Liver (tissue), 9 donors: ENCODE data around the gene BICDL2. TPM values are rescaled to one million over a fixed set of nuclear protein-coding genes. Genes with fewer than 3 reads are reported as not detected.

ENCODE experiments used
- DNase-seq: peaks from one replicate; pipeline ENCODE4 v3.0.0-alpha.2; 2017; ENCODE audit warnings: low spot score
- H3K27ac ChIP-seq, 2 donors: one replicate each; pipeline ENCODE4 v1.7.0; 2013; ENCODE audit warnings: inconsistent platforms in 2 of 2, low read length in 2 of 2, control low read depth in 1 of 2, low read depth in 1 of 2, mild to moderate bottlenecking in 1 of 2
- H3K27me3 ChIP-seq, 4 donors: one replicate each; pipeline versions ENCODE4 v1.6.1 to v1.7.0; 2013; ENCODE audit warnings: low read length in 3 of 4, inconsistent platforms in 1 of 4, mild to moderate bottlenecking in 1 of 4, moderate library complexity in 1 of 4; ENCODE audit not compliant: control insufficient read depth in 4 of 4, insufficient read depth in 4 of 4
- H3K36me3 ChIP-seq, 4 donors: one replicate each; pipeline versions ENCODE4 v1.6.1 to v1.7.0; 2013; ENCODE audit warnings: low read length in 3 of 4, mild to moderate bottlenecking in 3 of 4, low read depth in 1 of 4, moderate library complexity in 1 of 4; ENCODE audit not compliant: control insufficient read depth in 4 of 4, insufficient read depth in 3 of 4
- H3K4me1 ChIP-seq, 4 donors: one replicate each; pipeline versions ENCODE4 v1.6.1 to v1.7.0; 2013; ENCODE audit warnings: low read length in 3 of 4, mild to moderate bottlenecking in 3 of 4, moderate library complexity in 1 of 4; ENCODE audit not compliant: control insufficient read depth in 4 of 4, insufficient read depth in 4 of 4
- H3K4me3 ChIP-seq, 3 donors: one replicate each; pipeline versions ENCODE4 v1.6.1 to v1.7.0; 2013; ENCODE audit warnings: low read length in 3 of 3, control low read depth in 1 of 3, low read depth in 1 of 3, mild to moderate bottlenecking in 1 of 3
- H3K9ac ChIP-seq, 2 donors: one replicate each; pipeline ENCODE4 v1.7.0; 2013; ENCODE audit warnings: low read length in 2 of 2, mild to moderate bottlenecking in 2 of 2, moderate library complexity in 2 of 2, control low read depth in 1 of 2, low read depth in 1 of 2
- H3K9me3 ChIP-seq, 4 donors: one replicate each; pipeline versions ENCODE4 v1.6.1 to v1.7.0; 2013; ENCODE audit warnings: low read length in 3 of 4; ENCODE audit not compliant: control insufficient read depth in 4 of 4
- ATF3 ChIP-seq: IDR thresholded peaks from 2 replicates; pipeline ENCODE4 v1.6.1; 2016; ENCODE audit warnings: antibody characterized with exemption
- CTCF ChIP-seq: fragments of 150-350 bp; IDR thresholded peaks from 2 replicates; pipeline ENCODE4 v1.5.1; 2017; ENCODE audit warnings: improper control_type of control experiment, low read depth, low read length; ENCODE audit not compliant: missing input control
- EGR1 ChIP-seq, 2 donors: IDR thresholded peaks; 2 replicates each; pipeline ENCODE4 v1.6.1; 2016 to 2018; ENCODE audit warnings: antibody characterized with exemption in 2 of 2, low read depth in 2 of 2
- FOXA1 ChIP-seq: IDR thresholded peaks from 2 replicates; pipeline ENCODE4 v1.6.1; 2016; ENCODE audit warnings: antibody characterized with exemption
- FOXA2 ChIP-seq: IDR thresholded peaks from 2 replicates; pipeline ENCODE4 v1.6.1; 2016; ENCODE audit warnings: antibody characterized with exemption
- GABPA ChIP-seq, 2 donors: IDR thresholded peaks in 1 of 2; conservative IDR thresholded peaks in 1 of 2; 2 replicates each; pipeline ENCODE4 v1.6.1; 2016; ENCODE audit warnings: antibody characterized with exemption in 2 of 2, mild to moderate bottlenecking in 1 of 2, moderate library complexity in 1 of 2
- HNF4A ChIP-seq, 2 donors: conservative IDR thresholded peaks; 2 replicates each; pipeline ENCODE4 v1.6.1; 2016; ENCODE audit warnings: antibody characterized with exemption in 2 of 2, mild to moderate bottlenecking in 2 of 2
- JUND ChIP-seq, 2 donors: IDR thresholded peaks; 2 replicates each; pipeline ENCODE4 v1.6.1; 2016; ENCODE audit warnings: antibody characterized with exemption in 2 of 2
- MAX ChIP-seq: IDR thresholded peaks from 2 replicates; pipeline ENCODE4 v1.6.1; 2016; ENCODE audit warnings: antibody characterized with exemption
- NR2F2 ChIP-seq: IDR thresholded peaks from 2 replicates; pipeline ENCODE4 v1.6.1; 2016; ENCODE audit warnings: antibody characterized with exemption
- RAD21 ChIP-seq, 2 donors: IDR thresholded peaks; 2 replicates each; pipeline ENCODE4 v1.6.1; 2016; ENCODE audit warnings: antibody characterized with exemption in 2 of 2, mild to moderate bottlenecking in 2 of 2
- REST ChIP-seq: IDR thresholded peaks from 2 replicates; pipeline ENCODE4 v1.6.1; 2016; ENCODE audit warnings: antibody characterized with exemption, mild to moderate bottlenecking
- RXRA ChIP-seq, 2 donors: IDR thresholded peaks; 2 replicates each; pipeline ENCODE4 v1.6.1; 2017 to 2018; ENCODE audit warnings: antibody characterized with exemption in 2 of 2, mild to moderate bottlenecking in 1 of 2
- SP1 ChIP-seq: IDR thresholded peaks from 2 replicates; pipeline ENCODE4 v1.6.1; 2018; ENCODE audit warnings: antibody characterized with exemption, mild to moderate bottlenecking
- TAF1 ChIP-seq: conservative IDR thresholded peaks from 2 replicates; pipeline ENCODE4 v1.6.1; 2016; ENCODE audit warnings: antibody characterized with exemption, mild to moderate bottlenecking
- YY1 ChIP-seq: IDR thresholded peaks from 2 replicates; pipeline ENCODE4 v1.6.1; 2016; ENCODE audit warnings: antibody characterized with exemption, mild to moderate bottlenecking
- WGBS: extraction: QIAGEN DNeasy Blood & Tissue Kit; methylation state at CpG from one replicate; pipeline ENCODE4 v1.1.7; 2013; 5-methylcytosine and 5-hydroxymethylcytosine counted together
- polyA plus RNA-seq, 2 donors: library from polyadenylated mRNA; stranded (reverse) in 1 of 2; unstranded in 1 of 2; fragments of 200-250 nt in 1 of 2; fragments of >200 nt in 1 of 2; fragmentation: Nextera tagmentation in 1 of 2; extraction: Ambion mirVana in 1 of 2; gene quantifications; one replicate each; pipeline versions ENCODE4 v1.2.1 to v1.2.3, GENCODE V29; 2013 to 2015
- total RNA-seq, 2 donors: library from RNA; depleted of rRNA; stranded (reverse); fragments of >200 nt; gene quantifications; one replicate each; pipeline ENCODE4 v1.2.3, GENCODE V29; 2014
- TF ChIP-seq, protein P1 (sequence below): IDR thresholded peaks from 2 replicates; pipeline ENCODE4 v1.6.1; 2016; ENCODE audit warnings: antibody characterized with exemption
- donor health status: healthy.
- donor health status: healthy.
- donor health status: healthy.
- donor health status: healthy.
- donor health status: healthy.

The BICDL2 gene
- total and polyA plus RNA-seq, 4 donors = 0.15 to 0.59 (median 0.33) TPM; not detected in 1

GRCh38 chr16:3065742-3066439 lies 29.1 kb upstream of the BICDL2 start:
- H3K9ac ChIP-seq = peak overlapping the region; percentile 84 to 97
- H3K36me3 ChIP-seq = peaks cover 0 to 9% (median 3%) of the 10 kb centered on the region in 4 donors
- 48% methylated on average over 26 of the region's 26 CpGs for WGBS
- H3K4me3 ChIP-seq = peak overlapping the region; percentile 51 to 89 (median 84)
- H3K27ac ChIP-seq = peak overlapping the region; percentile 82 to 88
- no peaks in the 10 kb centered on the region for H3K27me3 ChIP-seq
- DNase-seq = no peak
- peaks cover 0 to 9% (median 5%) of the 10 kb centered on the region in 4 donors for H3K4me1 ChIP-seq
- TF ChIP-seq HNF4A (conservative IDR thresholded peaks at IDR 0.05) (peak in 1 of 2 donors; percentile 23), MAX (no peak), RXRA (IDR thresholded peaks at IDR 0.05) (peak; percentile 33 to 56), GABPA (IDR thresholded peaks at IDR 0.05 in 1 of 2, conservative IDR thresholded peaks at IDR 0.05 in 1 of 2) (no peak), NR2F2 (no peak), RAD21 (IDR thresholded peaks at IDR 0.05) (no peak), CTCF (no peak), EGR1 (IDR thresholded peaks at IDR 0.05; ENCODE audit: low read depth in 2 of 2) (no peak), ATF3 (no peak), TAF1 (peak; percentile 18)
- TF ChIP-seq, protein P1, sequence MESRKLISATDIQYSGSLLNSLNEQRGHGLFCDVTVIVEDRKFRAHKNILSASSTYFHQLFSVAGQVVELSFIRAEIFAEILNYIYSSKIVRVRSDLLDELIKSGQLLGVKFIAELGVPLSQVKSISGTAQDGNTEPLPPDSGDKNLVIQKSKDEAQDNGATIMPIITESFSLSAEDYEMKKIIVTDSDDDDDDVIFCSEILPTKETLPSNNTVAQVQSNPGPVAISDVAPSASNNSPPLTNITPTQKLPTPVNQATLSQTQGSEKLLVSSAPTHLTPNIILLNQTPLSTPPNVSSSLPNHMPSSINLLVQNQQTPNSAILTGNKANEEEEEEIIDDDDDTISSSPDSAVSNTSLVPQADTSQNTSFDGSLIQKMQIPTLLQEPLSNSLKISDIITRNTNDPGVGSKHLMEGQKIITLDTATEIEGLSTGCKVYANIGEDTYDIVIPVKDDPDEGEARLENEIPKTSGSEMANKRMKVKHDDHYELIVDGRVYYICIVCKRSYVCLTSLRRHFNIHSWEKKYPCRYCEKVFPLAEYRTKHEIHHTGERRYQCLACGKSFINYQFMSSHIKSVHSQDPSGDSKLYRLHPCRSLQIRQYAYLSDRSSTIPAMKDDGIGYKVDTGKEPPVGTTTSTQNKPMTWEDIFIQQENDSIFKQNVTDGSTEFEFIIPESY = no peak
- no peaks in the 10 kb centered on the region for H3K9me3 ChIP-seq

DNA sequence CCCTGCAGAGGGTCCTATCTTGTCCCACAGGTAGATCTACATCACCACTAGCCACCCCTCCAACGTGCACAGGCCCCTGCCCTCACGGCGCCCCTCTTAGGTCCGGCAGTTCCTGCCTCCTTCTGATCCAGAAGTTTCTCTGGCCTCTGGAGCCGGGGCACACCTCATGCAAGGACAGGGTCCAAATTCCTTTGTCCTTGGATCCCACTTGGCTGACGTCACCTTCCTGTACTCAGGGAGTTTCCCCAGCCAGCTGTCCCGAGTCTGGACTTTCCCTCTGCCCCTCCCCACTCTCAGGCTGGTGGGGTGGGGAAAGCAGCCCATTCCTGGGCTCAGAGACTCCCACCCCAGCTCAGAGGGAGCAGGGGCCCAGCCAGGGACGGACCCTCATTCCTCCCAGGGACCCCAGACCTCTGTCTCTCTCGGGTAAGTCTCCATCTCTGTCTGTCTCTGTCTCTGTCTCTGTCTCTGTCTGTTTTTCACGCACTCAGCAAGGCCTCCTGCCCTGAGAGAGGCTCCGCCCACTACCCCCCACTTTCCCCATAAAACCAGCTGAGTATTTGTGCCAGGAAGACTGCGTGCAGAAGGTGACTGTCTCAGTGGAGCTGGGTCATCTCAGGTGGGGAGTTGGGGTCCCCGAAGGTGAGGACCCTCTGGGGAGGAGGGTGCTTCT lies 28.5 kb upstream of the BICDL2 start, which contains the start of gene IL32:
TSS of gene IL32 (plus strand) at position 572 of the 673 bp plus-strand sequence. CDS start 172 bp downstream, outside the sequence.
- peak; percentile 46 for DNase-seq
- peak within 1 kb of the TSS; percentile 82 to 88 for H3K27ac ChIP-seq
- H3K4me1 ChIP-seq = peaks cover under 1 to 15% (median 8%) of the 10 kb centered on the region in 4 donors
- TF ChIP-seq FOXA2 (no peak), EGR1 (IDR thresholded peaks at IDR 0.05; ENCODE audit: low read depth in 2 of 2) (no peak), HNF4A (conservative IDR thresholded peaks at IDR 0.05) (peak; percentile 99 to 100), TAF1 (peak; percentile 24), JUND (IDR thresholded peaks at IDR 0.05) (peak; percentile 94), YY1 (peak; percentile 56), CTCF (no peak), FOXA1 (no peak), NR2F2 (peak; percentile 46), SP1 (peak; percentile 91), REST (peak; percentile 75)
- TF ChIP-seq, protein P1 = no peak

More for the DNA sequence above, 28.5 kb upstream of the BICDL2 start, which contains the start of gene IL32:
- H3K36me3 ChIP-seq = peaks cover 0 to 9% (median 3%) of the 10 kb centered on the region in 4 donors
- peak within 1 kb of the TSS; percentile 84 to 97 for H3K9ac ChIP-seq
- no peaks in the 10 kb centered on the region for H3K27me3 ChIP-seq
- peak within 1 kb of the TSS; percentile 51 to 89 (median 84) for H3K4me3 ChIP-seq
- 29% methylated on average over 13 of the region's 13 CpGs for WGBS
- no peaks in the 10 kb centered on the region for H3K9me3 ChIP-seq
